ENCODE results near the gene CORO7.

DNA sequence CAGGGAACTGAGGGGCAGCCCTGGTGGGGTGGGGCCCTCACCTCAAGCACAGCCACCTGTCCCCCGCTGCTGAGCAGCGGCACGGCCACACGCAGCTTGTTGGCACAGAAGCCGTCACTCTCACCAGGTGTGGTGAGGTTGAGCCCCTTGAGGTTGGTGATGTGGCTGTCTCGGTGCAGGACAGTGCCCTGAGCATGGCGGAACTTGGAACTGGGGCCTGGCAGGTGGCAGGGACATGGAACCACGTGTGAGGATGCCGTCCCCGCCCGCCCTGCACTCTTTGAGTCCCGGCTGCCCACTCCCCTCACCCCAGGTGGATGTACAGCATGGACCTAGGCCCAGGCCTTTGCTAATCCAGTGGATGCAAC is 54.5 kb downstream of the CORO7 start:
- TF ChIP-seq, protein P1, sequence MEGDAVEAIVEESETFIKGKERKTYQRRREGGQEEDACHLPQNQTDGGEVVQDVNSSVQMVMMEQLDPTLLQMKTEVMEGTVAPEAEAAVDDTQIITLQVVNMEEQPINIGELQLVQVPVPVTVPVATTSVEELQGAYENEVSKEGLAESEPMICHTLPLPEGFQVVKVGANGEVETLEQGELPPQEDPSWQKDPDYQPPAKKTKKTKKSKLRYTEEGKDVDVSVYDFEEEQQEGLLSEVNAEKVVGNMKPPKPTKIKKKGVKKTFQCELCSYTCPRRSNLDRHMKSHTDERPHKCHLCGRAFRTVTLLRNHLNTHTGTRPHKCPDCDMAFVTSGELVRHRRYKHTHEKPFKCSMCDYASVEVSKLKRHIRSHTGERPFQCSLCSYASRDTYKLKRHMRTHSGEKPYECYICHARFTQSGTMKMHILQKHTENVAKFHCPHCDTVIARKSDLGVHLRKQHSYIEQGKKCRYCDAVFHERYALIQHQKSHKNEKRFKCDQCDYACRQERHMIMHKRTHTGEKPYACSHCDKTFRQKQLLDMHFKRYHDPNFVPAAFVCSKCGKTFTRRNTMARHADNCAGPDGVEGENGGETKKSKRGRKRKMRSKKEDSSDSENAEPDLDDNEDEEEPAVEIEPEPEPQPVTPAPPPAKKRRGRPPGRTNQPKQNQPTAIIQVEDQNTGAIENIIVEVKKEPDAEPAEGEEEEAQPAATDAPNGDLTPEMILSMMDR (IDR thresholded peaks at IDR 0.05; ENCODE audit: low read depth, low read length, poor library complexity, severe bottlenecking) = no peak
- no peak for TF ChIP-seq EZH2phosphoT487 (IDR thresholded peaks at IDR 0.05; ENCODE audit: borderline replicate concordance, low read length)

Measured in DOHH2 (cell line).